HG02623 (cell line): ENCODE measurements around the gene GOLGA8B.
"Not testable (repeated sequence)": the region's sequence is repeated elsewhere in the genome, so short reads cannot be mapped to it uniquely, and the experiment has no call there.

Experiments
- ATAC-seq: cut with Tn5 transposase; IDR thresholded peaks from one replicate; pipeline ENCODE4 v1.9.1; 2021; ENCODE audit warnings: moderate library complexity; ENCODE audit not compliant: unreplicated experiment

Gene GOLGA8B

GRCh38 chr15:34564711-34565110, 18.7 kb downstream of the GOLGA8B start:
- not testable (repeated sequence) for ATAC-seq

- not testable (repeated sequence) for ATAC-seq
Observed at GRCh38 chr15:34560814-34561213, 22.6 kb downstream of the GOLGA8B start.

- not testable (repeated sequence) for ATAC-seq
Observed at GRCh38 chr15:34559764-34560163, 23.7 kb downstream of the GOLGA8B start.

GRCh38 chr15:34555162-34555561, 28.3 kb downstream of the GOLGA8B start:
- ATAC-seq = not testable (repeated sequence)

DNA sequence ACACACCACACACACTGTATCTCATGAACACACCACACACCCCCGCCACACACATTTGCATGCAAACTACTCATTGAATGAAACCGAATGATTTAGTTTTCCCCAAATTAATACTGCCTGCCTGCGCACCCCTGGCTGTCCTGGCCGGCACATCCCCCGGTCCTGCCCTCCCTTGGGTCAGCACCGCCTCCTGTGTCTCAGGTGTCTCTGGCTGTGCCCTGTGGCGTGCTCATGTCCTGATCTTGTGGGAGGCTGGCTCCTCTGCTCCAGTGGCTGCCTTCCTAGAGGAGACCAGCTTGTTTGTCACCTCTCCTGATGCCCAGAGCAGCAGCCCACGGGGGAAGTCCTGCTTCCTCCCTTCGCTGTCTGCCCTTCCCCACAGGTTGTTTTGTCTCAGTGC, 28.7 kb downstream of the GOLGA8B start:
- not testable (repeated sequence) for ATAC-seq

- not testable (repeated sequence) for ATAC-seq
Observed at GRCh38 chr15:34554126-34554525, 29.3 kb downstream of the GOLGA8B start.

GRCh38 chr15:34550129-34550528, 33.3 kb downstream of the GOLGA8B start:
- ATAC-seq = not testable (repeated sequence)

DNA sequence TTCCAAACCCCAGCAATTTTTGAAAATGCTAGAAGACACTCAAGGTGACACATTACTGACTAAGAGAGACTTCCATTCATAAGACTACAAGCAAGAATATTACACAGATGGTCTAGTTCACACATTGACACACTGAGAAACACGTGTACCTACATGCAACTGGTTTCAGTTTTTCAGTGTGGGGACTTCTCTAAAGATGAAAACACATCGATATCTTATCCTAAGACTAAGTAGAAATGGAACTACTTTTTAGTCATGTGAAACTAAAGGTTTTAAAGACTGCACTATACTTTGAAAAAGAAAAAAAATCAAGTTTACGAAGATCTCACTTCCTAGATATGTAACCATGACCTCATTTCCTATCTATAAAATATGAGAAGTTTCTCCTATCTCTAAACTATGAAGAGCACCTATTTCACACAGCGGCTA, 34.1 kb downstream of the GOLGA8B start:
- not testable (repeated sequence) for ATAC-seq

GRCh38 chr15:34543860-34544649, 39.4 kb downstream of the GOLGA8B start:
- not testable (repeated sequence) for ATAC-seq

DNA sequence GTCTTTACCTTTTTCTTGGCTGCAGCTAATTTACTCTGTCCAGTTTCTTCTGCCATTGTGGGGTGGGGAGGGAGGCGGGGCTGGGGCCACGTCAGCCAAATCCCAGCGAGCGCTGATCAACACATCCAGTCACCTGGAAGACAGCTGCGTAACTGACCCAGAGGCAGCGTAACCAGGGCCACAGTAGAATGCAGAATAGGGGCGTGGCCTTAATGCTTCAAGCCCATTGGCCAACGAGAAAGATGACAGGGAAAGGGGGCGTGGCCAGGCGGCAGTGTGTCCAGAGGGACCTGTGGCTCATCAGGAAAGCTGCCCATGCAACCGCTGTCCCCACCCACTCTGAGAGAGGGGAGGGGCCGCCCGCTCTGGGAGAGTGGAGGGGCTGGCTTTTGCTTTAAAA, 47.6 kb downstream of the GOLGA8B start:
- not testable (repeated sequence) for ATAC-seq
